NCI-H82 treated with DMSO at 0.1 percent for 48 hours (cell line): ENCODE measurements around the gene P3R3URF.

Experiments used
- DNase-seq: peaks from one replicate; lab custom pipeline; 2025; ENCODE audit not compliant: unreplicated experiment; lab: John Stamatoyannopoulos, UW

P3R3URF gene

DNA sequence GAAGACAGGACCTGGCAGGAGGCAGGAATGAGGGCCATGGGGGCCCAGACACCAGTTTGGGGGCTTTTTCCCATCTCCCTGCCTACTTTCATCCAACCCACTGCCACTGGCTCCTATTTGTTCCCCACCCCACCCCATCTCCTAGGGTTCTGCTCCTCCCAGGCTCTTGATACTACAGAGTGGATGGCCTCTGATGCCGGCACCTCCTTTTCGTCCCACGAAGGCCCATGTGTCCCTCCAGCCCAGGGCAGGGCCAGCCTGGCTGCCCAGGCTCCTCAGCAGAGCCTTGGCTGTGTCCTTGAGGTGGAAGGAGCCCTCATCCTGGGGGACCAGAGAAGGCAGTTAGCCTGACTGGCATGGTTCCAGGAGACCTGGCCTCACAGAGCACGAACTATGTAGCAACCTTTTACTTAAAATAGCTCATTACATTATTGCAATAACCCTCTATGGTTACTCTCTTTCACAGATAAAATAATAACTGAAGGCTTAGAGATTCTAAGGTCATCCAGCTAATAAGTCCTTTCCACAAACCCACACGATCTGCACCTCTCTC, 18.4 kb upstream of the P3R3URF start:
- DNase-seq: no peak

DNA sequence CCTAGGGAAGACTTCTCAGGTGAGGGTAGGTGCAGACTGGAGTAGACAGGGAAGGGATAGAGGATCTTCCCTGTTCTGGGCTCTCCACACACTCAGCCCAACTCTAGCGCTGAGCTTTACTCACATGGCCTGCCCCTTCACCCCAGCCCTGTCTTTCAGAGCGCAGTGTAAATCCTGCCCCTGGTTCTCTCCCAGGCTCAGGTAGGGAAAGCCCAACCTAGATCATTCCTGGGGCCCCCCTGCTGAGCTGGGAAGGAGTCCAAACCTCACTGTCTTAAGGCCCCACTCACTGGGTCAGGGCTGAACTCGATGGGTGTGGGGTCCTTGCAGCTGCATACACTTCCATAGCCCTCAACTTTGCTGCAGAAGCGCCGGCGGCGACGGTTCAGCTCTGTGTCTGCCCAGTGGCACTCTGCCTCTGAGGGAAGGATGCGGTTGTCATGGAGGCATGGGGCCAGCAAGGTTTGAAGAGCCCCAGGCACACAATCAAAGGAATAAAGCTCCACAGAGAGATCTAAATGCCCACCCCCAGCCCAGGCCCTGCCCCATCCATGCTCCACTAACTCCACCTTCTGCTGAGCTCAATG, 17.8 kb upstream of the P3R3URF start:
- DNase-seq: no peak

DNA sequence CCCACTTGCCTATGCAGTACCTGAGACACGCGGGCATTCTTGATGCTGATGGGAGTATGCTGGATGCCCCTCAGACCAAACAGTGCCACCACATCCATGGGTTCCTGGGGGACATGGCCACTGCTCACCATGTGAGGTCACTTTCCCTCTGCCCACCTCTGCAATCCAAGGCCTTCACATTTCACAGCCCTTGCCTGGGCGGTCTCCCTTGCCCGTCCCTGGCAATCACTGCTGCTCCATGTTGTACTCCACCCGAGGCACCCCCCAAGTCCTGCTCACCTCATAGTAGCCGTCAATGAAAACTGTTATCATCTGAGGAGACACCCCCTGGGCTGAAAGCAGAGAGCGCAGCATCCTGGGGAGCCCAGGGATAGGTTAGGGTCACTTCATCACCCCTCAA, 17.0 kb upstream of the P3R3URF start:
- no peak for DNase-seq

DNA sequence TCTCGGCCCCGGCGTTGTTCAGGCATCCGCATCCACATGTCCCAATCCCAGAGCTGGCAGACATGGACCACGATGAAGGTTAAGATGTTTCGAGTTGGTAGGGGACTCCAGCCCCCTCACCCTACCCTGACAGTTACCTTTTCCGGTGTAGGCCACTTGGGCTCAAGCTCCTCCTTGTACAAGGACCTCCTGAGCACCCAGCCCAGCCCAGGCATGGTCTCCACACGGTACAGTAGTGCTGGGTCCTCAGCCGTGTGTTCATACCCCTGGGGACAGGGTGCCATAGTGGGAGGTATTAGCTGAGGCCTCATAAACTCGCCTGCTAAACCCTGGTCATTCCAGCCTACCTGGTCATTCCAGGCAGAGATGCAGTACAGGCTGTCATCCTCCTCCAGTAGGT, 15.9 kb upstream of the P3R3URF start:
- DNase-seq: no peak

DNA sequence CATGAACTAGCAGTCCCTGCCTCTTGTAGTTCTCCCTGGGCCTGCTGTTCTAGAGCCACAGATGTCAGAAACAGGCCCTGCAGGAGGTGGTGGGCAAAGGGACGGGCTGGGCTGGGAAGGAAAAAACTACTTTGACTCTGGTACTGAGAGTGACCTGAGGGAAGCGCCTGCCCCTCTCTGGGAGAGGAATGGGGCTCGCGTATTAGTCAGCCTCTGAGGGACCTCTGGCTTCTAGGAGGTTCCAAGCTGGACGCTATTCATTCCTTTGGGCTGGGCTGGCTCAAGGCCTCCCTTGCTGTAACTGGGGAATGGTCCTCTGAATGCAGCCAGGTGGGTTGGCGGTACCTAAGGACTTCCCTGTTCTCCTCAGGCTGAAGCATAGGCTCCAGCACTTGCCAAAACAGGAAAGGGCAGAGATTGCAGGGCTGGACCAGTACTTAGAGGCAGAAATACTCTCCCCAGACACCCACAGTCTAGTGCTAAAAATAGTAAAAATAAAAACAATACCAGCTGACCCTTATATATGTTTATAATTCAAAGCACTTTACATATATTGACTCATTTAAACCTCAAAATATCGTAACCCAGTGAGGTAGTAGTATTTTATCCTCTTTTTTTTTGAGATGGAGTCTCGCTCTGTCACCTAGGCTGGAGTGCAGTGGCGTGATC, 14.9 kb upstream of the P3R3URF start:
- DNase-seq: no peak

DNA sequence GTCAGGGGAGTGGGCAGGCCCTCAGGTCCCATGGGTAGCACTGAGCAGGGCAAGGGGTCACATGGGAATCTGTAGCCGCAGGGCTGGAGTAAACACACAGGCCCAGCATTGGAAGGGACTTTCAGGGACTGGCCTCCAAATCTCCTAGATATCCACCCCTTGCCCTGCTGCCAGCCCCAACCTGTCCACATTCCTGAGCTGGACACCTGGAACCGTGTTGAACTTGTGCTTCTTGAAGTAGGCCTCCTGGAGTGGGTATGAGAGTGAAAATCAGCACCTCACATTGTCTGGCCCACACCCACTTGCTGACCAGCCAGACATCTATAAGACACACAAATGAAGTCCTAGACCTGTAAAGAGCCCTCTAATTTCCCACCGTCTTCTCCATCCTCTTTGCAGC, 14.3 kb upstream of the P3R3URF start:
- no peak for DNase-seq

DNA sequence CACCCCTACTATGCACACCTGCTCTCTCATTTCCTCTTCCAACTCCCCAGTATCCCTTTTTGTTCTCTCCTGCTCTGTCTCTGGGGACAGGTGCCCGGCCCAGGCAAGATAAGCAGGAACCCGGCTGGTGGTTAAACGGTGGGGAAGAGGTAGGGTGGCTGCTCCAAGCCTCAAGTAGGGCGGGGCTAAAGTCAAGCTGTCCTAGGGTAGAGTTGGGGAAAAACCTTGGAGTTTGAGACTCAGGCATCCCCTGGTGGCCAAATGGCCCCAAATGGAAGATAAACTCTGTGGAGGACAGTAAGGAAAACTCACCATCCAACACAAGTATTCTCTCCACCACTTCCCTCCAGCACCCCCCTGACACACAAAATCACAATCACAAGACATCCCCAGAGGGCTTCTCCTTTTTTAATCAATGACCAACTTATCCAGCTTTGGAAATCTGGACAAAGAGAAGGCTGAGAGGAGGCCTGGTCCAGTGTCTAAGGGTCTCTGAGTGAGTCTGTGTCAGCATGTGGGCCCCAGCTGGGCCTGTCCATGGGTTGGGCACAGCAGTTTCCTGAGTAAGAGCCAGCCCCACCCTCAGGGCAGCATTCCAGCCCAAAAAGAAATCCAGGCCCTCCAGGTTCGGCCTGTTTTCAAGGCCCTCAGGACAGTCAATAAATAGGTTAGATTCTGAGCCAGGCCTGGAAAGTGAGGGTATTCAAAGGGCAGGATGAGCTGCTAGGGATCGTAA, 12.2 kb upstream of the P3R3URF start:
- no peak for DNase-seq

DNA sequence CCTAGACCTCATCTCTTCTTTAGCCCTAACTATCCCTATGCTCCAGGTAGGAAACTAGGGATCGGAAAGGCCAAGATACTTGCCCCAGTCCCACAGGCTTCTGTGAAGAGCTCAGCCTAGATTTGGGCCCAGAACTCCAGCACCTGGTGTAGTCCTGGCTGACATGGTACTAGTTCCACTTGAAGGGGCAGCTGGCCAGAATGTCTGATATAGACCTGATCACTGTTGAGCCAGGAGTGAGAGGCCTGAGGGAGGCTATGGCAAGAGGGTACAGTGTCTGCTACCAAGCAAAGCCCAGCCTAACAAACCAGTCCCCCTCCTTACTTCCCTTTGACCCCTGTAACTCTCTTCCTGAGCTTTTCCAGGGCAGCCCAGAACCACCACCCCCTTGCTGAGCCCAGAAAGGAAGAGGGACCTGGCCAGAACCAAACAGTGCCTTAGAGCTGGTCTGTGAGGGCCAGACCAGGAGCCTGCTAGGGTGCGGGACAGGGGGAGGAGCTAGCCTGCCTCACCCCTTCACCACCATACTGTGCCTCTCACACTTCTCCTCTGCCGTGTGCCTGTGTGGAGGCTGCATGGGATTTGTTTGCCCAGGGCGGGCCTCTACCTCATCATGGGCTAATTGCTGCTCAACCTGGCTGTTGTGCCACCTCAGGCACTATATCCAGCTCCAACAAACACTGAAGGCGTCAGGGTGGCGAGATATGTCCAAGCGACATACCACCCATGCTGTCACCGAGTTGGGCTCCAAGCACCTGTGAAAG, 11.0 kb upstream of the P3R3URF start:
- DNase-seq: no peak

DNA sequence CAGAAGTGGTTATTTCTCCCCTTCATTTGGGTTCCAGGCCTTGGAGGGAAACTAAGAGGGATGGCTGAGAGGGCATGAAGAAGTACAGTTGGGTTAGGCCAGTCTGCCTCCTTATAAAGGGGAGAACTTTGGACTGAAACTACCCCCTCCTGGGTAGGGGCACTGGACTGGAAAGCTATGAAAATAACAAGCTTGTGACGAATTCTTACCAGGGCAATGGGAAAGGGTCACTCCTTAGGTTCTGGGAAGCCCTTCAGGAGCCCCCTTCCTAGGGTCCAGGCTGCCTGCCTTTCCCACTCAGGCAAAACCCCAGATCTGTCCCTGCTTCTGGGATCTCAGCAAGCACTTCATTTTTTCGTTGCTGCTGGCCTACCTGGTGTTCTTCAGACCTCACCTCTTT, 9.8 kb upstream of the P3R3URF start:
- DNase-seq: no peak

DNA sequence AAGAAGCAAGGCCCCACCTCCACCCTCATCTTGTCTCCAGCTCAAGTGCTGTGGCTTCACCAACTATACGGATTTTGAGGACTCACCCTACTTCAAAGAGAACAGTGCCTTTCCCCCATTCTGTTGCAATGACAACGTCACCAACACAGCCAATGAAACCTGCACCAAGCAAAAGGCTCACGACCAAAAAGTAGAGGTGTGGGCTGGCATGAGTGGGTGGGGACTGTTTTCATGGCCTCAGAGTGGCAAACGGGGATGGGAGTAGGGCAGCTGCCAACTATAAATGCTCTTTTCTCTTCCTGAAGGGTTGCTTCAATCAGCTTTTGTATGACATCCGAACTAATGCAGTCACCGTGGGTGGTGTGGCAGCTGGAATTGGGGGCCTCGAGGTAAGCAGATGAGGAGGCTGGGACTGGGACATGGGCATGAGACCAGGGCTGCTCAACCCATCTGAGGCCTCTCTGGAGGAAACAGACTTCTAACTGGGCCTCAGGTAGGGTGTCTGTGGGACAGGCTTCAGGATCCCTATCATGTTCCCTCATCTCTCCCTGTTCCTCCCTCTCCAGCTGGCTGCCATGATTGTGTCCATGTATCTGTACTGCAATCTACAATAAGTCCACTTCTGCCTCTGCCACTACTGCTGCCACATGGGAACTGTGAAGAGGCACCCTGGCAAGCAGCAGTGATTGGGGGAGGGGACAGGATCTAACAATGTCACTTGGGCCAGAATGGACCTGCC, 8.8 kb upstream of the P3R3URF start:
- no peak for DNase-seq

DNA sequence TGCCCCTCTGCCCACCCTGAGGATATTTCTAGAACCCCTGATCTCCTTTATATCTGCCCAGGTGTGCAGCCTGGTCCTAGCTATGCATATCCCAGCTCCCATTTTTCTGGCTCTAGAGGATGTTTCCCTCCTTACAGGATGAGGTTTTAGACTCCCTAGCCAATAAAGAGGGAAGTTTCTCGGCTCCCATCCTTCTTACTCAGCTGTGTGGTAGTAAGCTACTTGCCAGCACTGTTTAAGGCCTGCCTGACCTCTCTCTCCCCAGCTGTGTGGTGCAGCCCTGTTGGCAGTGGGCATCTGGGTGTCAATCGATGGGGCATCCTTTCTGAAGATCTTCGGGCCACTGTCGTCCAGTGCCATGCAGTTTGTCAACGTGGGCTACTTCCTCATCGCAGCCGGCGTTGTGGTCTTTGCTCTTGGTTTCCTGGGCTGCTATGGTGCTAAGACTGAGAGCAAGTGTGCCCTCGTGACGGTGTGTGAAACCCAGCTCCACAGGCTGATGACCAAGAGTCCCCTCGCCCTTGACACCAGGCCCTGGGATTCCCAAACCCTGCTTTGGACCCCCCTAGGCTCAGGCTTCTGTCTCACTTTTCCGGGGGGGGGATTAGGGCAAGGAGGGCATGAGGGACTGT, 7.8 kb upstream of the P3R3URF start:
- no peak for DNase-seq

DNA sequence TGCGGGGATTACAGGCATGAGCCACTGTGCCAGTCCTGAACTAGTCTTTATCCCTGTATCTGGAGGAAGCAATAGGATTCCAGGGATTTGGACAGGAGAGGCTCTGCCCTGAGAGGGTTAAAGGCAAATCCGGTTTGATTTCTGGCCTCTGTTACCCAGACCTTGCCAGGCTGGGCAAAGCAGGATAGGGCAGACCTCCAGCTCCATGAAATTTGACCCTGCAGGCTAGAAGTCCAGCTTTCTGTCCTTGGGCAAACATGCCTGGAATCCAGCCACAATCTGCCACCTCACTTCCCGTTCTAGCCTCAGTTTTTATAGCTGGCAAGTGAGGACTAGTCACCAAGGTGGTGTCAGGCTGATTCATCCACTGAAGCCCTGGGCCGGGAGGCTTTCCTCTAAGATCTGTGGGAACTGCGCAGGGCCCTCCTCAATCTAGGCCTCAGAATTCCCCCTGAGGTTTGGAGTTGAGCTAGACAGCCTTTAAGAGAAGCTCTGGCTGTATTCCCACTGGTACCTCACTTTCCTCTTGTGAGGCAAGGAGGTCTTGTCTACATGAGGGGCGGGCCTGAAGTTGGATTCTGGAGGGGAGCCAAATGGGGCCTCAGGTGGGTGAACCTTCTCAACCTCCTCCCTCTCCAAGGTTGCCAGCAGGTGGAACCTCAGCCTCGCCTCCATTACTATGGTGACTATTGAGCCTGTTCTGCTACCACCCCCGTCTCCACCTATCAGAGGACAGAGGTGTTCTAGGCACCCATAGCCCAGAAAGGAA, 7.0 kb upstream of the P3R3URF start:
- DNase-seq: no peak

DNA sequence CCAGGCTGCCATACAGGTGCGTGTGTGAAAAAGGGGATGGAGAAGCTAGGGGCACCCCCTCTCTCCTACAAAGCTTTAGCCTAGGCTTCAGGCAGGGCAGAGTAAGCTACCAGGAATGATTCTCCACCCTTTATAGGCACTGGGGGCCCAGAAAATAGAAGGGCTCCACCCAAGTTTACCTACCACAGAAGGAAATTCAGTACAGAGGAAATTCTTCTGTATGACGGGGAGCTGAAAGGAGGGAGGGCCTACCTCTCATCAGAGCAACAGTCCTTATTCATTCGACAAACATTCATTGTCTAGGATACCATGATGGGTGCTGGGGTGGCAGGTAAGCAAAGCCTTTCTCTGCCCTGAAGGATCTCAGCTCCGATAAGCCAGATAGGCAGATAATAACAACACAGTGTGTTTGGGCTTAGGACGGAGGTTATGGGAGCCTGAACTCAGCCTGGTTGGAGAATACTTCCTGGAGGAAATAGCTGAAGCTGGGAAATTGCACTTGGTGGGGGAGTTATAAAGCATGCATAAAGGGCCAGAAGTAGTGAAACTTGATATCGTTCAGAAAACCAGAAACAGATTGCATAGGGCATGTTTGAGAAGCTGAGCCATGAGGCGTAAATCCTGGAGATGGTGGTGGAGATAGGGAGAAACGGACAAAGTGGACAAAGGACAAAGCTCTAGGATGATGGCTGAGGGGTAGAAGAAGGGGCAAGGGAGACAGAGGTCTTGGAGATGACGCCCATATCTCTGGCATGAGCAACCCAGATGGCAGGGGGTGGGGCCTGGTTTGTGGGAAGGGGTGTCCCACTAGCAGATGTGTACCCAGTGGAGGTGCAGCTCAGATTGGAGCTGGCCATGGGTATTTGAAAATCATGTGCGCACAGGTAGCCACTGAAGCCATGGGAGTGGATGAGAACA, 5.3 kb upstream of the P3R3URF start:
- DNase-seq: no peak

DNA sequence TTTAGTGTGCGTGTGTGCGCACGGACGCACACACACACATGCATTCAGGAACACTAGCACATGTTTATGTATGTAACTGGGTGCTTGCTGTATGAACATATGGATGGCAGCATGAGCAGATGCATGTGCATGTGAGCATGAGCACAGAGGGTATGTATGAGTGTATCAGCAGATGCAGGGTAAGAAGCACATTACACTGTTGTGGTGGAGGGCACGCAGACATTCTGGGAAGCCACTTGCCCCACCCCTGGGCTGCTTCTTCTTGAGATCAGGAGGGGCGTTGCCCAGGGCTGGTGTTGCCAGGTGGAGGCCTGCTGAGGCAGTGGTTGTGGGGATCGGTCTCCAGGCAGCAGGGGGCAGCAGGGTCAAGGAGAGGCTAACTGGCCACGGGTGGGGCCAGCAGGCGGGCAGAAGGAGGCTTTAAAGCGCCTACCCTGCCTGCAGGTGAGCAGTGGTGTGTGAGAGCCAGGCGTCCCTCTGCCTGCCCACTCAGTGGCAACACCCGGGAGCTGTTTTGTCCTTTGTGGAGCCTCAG, 3.9 kb upstream of the P3R3URF start:
- no peak for DNase-seq

DNA sequence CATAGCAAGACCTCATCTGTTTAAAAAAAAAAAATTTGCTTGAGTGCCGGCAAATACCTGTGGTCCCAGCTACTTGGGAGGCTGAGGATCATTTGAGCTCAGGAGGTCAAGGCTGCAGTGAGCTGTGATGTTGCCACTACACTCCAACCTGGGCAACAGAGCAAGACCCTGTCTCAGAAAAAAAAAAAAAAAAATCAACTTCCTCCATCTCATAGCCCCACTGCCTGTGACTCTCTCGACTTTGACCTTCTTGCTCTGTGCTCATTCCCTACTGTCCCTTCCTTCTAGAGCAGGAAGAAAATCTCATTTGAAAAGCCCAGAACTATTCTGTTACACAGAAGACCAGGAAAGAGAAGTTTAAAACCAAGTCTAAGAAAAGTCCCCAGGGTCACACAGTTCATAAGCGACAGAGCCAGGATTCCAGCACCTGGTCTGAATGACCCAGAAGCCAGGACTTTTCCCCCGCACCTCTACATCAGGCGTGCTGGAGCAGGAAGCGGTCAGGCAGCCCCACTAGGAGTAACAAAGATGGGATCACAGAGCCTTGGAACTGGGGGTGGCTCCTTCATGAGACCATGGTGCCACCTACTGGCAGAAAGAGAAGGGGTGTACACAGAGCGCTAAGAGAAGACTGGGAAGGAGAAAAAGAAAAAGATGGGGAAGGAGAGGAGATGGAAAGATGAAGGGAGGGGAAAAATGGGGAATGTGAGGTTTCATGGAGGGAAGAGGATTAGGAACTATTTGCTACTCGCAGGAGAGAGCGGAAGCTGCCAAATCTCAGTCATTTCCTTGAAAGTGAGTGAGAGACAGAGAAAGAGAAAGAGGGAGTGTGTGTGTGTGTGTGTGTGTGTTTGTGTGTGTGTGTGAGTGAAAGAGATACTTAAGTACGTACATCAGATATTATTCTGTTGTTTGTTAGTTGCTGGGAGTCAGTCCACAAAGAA, 3.1 kb upstream of the P3R3URF start:
- DNase-seq: peak; percentile 86

DNA sequence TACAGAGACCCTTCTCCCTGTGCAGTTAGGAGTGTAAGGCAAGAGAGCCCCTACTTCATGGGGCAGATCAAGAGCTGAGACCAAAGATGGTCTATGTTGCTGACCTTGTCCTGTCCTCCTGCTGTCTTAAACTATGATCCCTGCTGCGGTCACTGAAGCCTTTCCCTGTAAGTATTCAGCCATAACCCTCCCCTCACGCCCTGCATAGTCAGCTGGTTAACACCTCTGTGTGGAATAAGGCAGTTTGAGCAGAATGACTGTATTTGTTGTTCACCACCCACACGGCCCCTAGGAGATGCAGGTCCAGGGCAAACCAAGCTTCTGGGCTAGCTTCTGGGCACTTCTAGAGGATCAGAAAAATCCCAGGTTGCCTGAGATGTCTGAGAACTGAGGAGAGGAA, 1.0 kb downstream of the P3R3URF start:
- no peak for DNase-seq
